Anterior cingulate cortex (tissue), 58 donors: ENCODE data around the gene RUVBL1.

ENCODE experiments used
- DNase-seq, 58 donors: peaks; one replicate each; lab custom pipeline; 2025; lab: John Stamatoyannopoulos, UW

RUVBL1 gene

GRCh38 chr3:128143496-128143895 is 19.9 kb upstream of the RUVBL1 start:
- peak in 1 of 58 donors; percentile 18 for DNase-seq

GRCh38 chr3:128133273-128133883 is 9.8 kb upstream of the RUVBL1 start:
- no peak for DNase-seq

- DNase-seq, result no peak
These were observed 8.5 kb upstream of the RUVBL1 start for GRCh38 chr3:128131897-128132646.

GRCh38 chr3:128128251-128128650 is 4.6 kb upstream of the RUVBL1 start:
- DNase-seq, result no peak

GRCh38 chr3:128127236-128127635 is 3.6 kb upstream of the RUVBL1 start:
- DNase-seq, result no peak

- DNase-seq, result no peak
These were observed 465 bp downstream of the RUVBL1 start for GRCh38 chr3:128123156-128123537.

GRCh38 chr3:128122013-128122412 is 1.6 kb downstream of the RUVBL1 start:
- no peak for DNase-seq

- no peak for DNase-seq
These were observed 9.5 kb downstream of the RUVBL1 start for GRCh38 chr3:128113817-128114794.

- DNase-seq, result no peak
These were observed 11.1 kb downstream of the RUVBL1 start for GRCh38 chr3:128112357-128112968.

GRCh38 chr3:128111147-128111546 is 12.5 kb downstream of the RUVBL1 start:
- DNase-seq, result no peak

GRCh38 chr3:128107834-128108233 is 15.8 kb downstream of the RUVBL1 start:
- no peak for DNase-seq

GRCh38 chr3:128103136-128103676 is 20.4 kb downstream of the RUVBL1 start:
- no peak for DNase-seq

- DNase-seq, result no peak
These were observed 23.0 kb downstream of the RUVBL1 start for GRCh38 chr3:128100638-128101037.

- peak in 9 of 58 donors; percentile 9 to 34 (median 14) for DNase-seq
These were observed 23.5 kb downstream of the RUVBL1 start for GRCh38 chr3:128100161-128100560.

GRCh38 chr3:128098234-128098633 is 25.4 kb downstream of the RUVBL1 start:
- no peak for DNase-seq

GRCh38 chr3:128095222-128095703 is 28.3 kb downstream of the RUVBL1 start:
- DNase-seq, result peak in 54 of 58 donors; percentile 25 to 87 (median 72)

GRCh38 chr3:128094295-128095151 is 29.1 kb downstream of the RUVBL1 start:
- DNase-seq, result no peak

GRCh38 chr3:128091586-128091985 is 32.0 kb downstream of the RUVBL1 start:
- no peak for DNase-seq

- DNase-seq, result no peak
These were observed 34.5 kb downstream of the RUVBL1 start for GRCh38 chr3:128089135-128089534.
